NCI-H1048 (cell line): ENCODE results near the gene F8.
A peak's percentile ranks its signal among the peaks of the same experiment; 100 is the strongest.
"Not testable (repeated sequence)": the region's sequence is repeated elsewhere in the genome, so short reads cannot be mapped to it uniquely, and the experiment has no call there.

Experiments used
- DNase-seq: peaks from one replicate; lab custom pipeline; 2025; lab: John Stamatoyannopoulos, UW

The F8 gene

GRCh38 chrX:154873329-154873728, 149.2 kb downstream of the F8 start:
- DNase-seq = no peak

GRCh38 chrX:154868522-154868921, 154.0 kb downstream of the F8 start:
- DNase-seq = not testable (repeated sequence)

GRCh38 chrX:154855256-154855655, 167.3 kb downstream of the F8 start:
- DNase-seq = no peak

GRCh38 chrX:154850957-154851611, 171.4 kb downstream of the F8 start:
- no peak for DNase-seq

GRCh38 chrX:154840856-154841255, 181.7 kb downstream of the F8 start:
- DNase-seq = no peak

GRCh38 chrX:154836163-154836562, 186.4 kb downstream of the F8 start:
- DNase-seq = no peak

GRCh38 chrX:154834562-154834961, 188.0 kb downstream of the F8 start, which contains the start of gene SMIM9:
Gene SMIM9, minus strand, starts transcription at chrX:154834662. Its CDS starts 3,806 bp downstream, at chrX:154830856.
- DNase-seq = no peak

- no peak for DNase-seq
Measured at GRCh38 chrX:154833746-154834274, 188.7 kb downstream of the F8 start.

- no peak for DNase-seq
Measured at GRCh38 chrX:154829926-154830442, 192.5 kb downstream of the F8 start.

- no peak for DNase-seq
Measured at GRCh38 chrX:154829134-154829533, 193.4 kb downstream of the F8 start.

- no peak for DNase-seq
Measured at GRCh38 chrX:154828016-154828408, 194.5 kb downstream of the F8 start.

GRCh38 chrX:154827194-154828015, 195.1 kb downstream of the F8 start:
- no peak for DNase-seq

- not testable (repeated sequence) for DNase-seq
Measured at GRCh38 chrX:154825586-154825985, 196.9 kb downstream of the F8 start.

- no peak for DNase-seq
Measured at GRCh38 chrX:154824638-154825037, 197.9 kb downstream of the F8 start.

- no peak for DNase-seq
Measured at GRCh38 chrX:154822029-154822428, 200.5 kb downstream of the F8 start.

GRCh38 chrX:154821523-154821922, 201.0 kb downstream of the F8 start:
- DNase-seq = no peak

- peak; percentile 2 for DNase-seq
Measured at GRCh38 chrX:154819771-154820341, 202.7 kb downstream of the F8 start.

GRCh38 chrX:154818916-154819770, 203.4 kb downstream of the F8 start:
- DNase-seq = no peak

GRCh38 chrX:154817048-154817618, 205.4 kb downstream of the F8 start:
- DNase-seq = not testable (repeated sequence)

- DNase-seq = not testable (repeated sequence)
Measured at GRCh38 chrX:154816326-154816898, 206.1 kb downstream of the F8 start.
